ENCODE data around the gene TERT.

TERT gene

GRCh38 chr5:1279443-1280151 lies 15.3 kb downstream of the TERT start (continued):
- TF ChIP-seq SALL2 (tag by site-specific recombination; IDR thresholded peaks at IDR 0.05; ENCODE audit: borderline replicate concordance) (no peak), BCL11B (tag by site-specific recombination; IDR thresholded peaks at IDR 0.05; ENCODE audit: low read depth) (no peak), SCRT1 (tag by site-specific recombination; IDR thresholded peaks at IDR 0.05; ENCODE audit: borderline replicate concordance) (no peak), EGR2 (tag by site-specific recombination; IDR thresholded peaks at IDR 0.05; ENCODE audit: low read depth) (no peak), ZNF843 (tag by site-specific recombination; IDR thresholded peaks at IDR 0.05) (no peak), PRDM2 (tag by site-specific recombination; IDR thresholded peaks at IDR 0.05; ENCODE audit: borderline replicate concordance) (no peak), ZNF449 (tag by site-specific recombination; IDR thresholded peaks at IDR 0.05) (no peak), PRDM4 (tag by site-specific recombination; IDR thresholded peaks at IDR 0.05) (no peak), ZNF174 (tag by site-specific recombination; IDR thresholded peaks at IDR 0.05) (no peak), ZNF488 (tag by site-specific recombination; IDR thresholded peaks at IDR 0.05) (no peak)

- no peak overlapping the region for H3K27ac ChIP-seq (ENCODE audit: extremely low read depth, low read depth, low read length)
- H3K4me3 ChIP-seq (ENCODE audit: low read depth, low read length) = no peak overlapping the region
- ChIA-PET CTCF (no interaction called here), POLR2A (no interaction called here)
- H3K9me3 ChIP-seq (ENCODE audit: control insufficient read depth, insufficient read depth, low read depth, low read length) = no peaks in the 10 kb centered on the region
- peaks cover 0 to 6% of the 10 kb centered on the region in 2 experiments; a peak in 1 of 3 replicates for H3K36me3 ChIP-seq (ENCODE audit: control insufficient read depth in 2 of 2, insufficient read depth in 1 of 2, low read length in 2 of 2)
- no peaks in the 10 kb centered on the region for H3K4me1 ChIP-seq (ENCODE audit: control insufficient read depth, insufficient read depth, low read length)
- TF ChIP-seq MYNN (tag by site-specific recombination; IDR thresholded peaks at IDR 0.05; ENCODE audit: borderline replicate concordance) = no peak
- TF ChIP-seq ZNF274 (IDR thresholded peaks at IDR 0.05; ENCODE audit: low read length) = no peak
- no peak for TF ChIP-seq ZNF274 (tag by site-specific recombination; IDR thresholded peaks at IDR 0.05; ENCODE audit: borderline replicate concordance)
- no peak for TF ChIP-seq ZNF280C (tag by site-specific recombination; IDR thresholded peaks at IDR 0.05)
- TF ChIP-seq CTCF (tag by site-specific recombination; IDR thresholded peaks at IDR 0.05) = no peak
- no peak for TF ChIP-seq REPIN1 (tag by site-specific recombination; IDR thresholded peaks at IDR 0.05; ENCODE audit: low read depth)
- TF ChIP-seq GLI4 (tag by site-specific recombination; IDR thresholded peaks at IDR 0.05) = no peak
- TF ChIP-seq KLF1 (tag by site-specific recombination; IDR thresholded peaks at IDR 0.05) = no peak
- no peak for TF ChIP-seq SP7 (tag by site-specific recombination; IDR thresholded peaks at IDR 0.05)
- no peak for TF ChIP-seq ZFP69B (tag by site-specific recombination; IDR thresholded peaks at IDR 0.05)
Observed at GRCh38 chr5:1278656-1279442, 16.0 kb downstream of the TERT start.
